Measurements from ENCODE around the gene CFAP52. TPM values are rescaled to one million over a fixed set of nuclear protein-coding genes. Genes with fewer than 3 reads are reported as not detected.
A peak's percentile ranks its signal among the peaks of the same experiment; 100 is the strongest.

Gene CFAP52
- total and polyA plus RNA-seq, 7 donors, result 0.12 to 0.21 TPM; not detected in 5

DNA sequence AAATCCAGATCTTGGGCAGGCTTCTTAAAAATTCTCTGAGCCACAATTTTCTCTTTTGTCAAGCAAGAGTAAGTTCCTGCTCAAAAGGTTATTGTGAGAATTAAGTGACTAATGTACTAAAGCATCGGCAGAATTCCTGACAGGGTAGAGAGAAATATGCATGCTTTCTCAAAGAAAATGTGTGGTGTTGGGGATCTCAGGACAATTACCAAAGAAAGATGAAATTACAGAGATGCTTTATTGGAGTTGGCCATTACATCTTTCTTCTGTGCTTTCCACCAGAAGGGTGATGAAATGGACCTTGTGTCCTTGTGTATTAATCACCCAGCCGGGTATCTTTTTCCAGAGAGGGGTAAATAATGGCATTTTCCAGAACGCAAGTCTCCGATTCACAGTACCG, 67.2 kb downstream of the CFAP52 start:
- Histone ChIP-seq H3K27me3 (ENCODE audit: insufficient read depth in 3 of 3, low read length in 2 of 3) (peaks cover 7 to 59% (median 19%) of the 10 kb centered on the region in 3 donors), H3K4me3 (no peak overlapping the region), H3K9me3 (no peaks in the 10 kb centered on the region), H3K4me1 (peaks cover 3% of the 10 kb centered on the region), H3K27ac (no peak overlapping the region), H3K36me3 (ENCODE audit: insufficient read depth in 1 of 2, low read depth in 1 of 2) (no peaks in the 10 kb centered on the region)
- DNase-seq, result no peak
- WGBS, 3 donors, result 71 to 83% (median 81%) methylated on average over 5 of the region's 5 CpGs
- intact Hi-C loops (cut with DNase I), result no loop called here
- no peak for ATAC-seq
- TF ChIP-seq, protein P1, sequence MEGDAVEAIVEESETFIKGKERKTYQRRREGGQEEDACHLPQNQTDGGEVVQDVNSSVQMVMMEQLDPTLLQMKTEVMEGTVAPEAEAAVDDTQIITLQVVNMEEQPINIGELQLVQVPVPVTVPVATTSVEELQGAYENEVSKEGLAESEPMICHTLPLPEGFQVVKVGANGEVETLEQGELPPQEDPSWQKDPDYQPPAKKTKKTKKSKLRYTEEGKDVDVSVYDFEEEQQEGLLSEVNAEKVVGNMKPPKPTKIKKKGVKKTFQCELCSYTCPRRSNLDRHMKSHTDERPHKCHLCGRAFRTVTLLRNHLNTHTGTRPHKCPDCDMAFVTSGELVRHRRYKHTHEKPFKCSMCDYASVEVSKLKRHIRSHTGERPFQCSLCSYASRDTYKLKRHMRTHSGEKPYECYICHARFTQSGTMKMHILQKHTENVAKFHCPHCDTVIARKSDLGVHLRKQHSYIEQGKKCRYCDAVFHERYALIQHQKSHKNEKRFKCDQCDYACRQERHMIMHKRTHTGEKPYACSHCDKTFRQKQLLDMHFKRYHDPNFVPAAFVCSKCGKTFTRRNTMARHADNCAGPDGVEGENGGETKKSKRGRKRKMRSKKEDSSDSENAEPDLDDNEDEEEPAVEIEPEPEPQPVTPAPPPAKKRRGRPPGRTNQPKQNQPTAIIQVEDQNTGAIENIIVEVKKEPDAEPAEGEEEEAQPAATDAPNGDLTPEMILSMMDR (IDR thresholded peaks at IDR 0.05), result no peak

DNA sequence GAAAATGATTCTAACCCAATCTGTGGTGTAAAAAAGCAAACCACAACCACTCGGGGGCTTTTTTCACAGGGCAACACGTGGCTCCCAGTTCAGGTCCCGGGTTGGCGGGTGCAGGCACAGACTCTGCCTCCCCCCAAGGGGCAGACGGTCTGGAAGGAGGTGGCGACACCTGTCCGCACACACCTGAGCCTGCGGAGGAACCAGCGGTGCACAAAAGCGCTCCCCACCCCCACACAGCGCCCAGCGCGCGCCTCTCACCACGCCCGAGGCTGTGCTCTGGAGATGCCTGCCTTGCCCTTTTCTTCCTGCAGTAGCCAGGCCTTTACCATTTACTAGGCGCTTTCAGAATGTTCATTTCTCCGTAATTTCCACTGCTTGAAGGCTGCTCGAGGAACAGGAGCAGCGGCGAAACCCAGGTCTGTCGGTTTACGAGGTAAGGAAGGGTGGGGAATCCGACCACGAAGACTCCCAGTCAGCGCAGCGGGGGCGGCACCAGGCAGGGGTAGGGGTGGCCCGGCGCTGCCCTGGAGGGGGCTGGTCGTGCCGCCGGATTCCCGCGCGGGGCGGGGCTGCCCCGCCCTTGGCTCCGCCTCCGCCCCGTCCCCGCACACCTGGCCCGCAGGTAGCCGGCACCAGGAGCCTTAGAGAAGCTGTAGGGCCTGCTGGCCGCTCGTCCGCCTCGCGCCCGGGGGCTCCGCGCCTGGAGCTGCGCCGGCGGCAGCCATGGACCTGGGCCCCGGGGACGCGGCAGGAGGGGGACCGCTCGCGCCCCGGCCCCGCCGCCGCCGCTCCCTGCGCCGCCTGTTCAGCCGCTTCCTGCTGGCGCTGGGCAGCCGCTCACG, 68.7 kb downstream of the CFAP52 start, which contains the start of gene USP43:
TSS of gene USP43 (plus strand) at position 608 of the 842 bp plus-strand sequence. CDS start at position 724, 116 bp downstream.
- ATAC-seq, result no peak
- intact Hi-C loops (cut with DNase I), result no loop called here
- peaks cover 7 to 71% (median 17%) of the 10 kb centered on the region in 3 donors for H3K27me3 ChIP-seq (ENCODE audit: insufficient read depth in 3 of 3, low read length in 2 of 3)

DNA sequence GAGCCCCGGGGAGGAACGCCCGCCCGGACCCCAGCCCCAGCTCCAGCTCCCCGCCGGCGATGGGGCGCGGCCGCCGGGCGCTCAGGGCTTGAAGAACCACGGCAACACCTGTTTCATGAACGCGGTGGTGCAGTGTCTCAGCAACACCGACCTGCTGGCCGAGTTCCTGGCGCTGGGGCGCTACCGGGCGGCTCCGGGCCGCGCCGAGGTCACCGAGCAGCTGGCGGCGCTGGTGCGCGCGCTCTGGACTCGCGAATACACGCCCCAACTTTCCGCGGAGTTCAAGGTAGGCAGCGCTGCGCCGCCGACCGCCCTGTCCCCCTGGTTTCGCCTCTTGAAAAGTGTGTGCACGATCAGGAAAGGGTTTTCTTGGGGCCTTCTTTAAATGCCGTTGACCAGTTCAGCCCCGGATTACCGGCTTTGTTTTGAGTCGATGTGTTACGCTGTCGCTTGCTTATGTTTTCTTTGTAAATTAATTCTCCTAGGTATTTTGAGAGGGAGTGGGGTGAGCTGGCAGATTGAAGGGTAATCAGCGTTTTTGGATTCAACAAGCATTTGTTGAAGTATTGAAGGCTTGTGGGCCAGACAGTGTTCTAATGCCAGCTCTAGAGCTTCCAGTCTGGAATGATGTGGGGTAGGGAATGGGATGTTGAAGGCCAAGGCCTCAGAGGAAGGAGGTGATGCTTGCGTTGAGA, 69.6 kb downstream of the CFAP52 start:
- TF ChIP-seq, protein P1 (IDR thresholded peaks at IDR 0.05), result no peak
- peak in 1 of 2 donors; percentile 25 for DNase-seq
- ATAC-seq, result no peak
- H3K9me3 ChIP-seq, result no peaks in the 10 kb centered on the region
- H3K4me3 ChIP-seq, result peak overlapping the region; percentile 61
- 3 to 5% (median 4%) methylated on average over 29 to 51 of the region's 51 CpGs for WGBS, 3 donors
- H3K36me3 ChIP-seq (ENCODE audit: insufficient read depth in 1 of 2, low read depth in 1 of 2), result no peaks in the 10 kb centered on the region
- no peak overlapping the region for H3K27ac ChIP-seq
- intact Hi-C loops (cut with DNase I), result no loop called here
- H3K4me1 ChIP-seq, result peaks cover 3% of the 10 kb centered on the region
- H3K27me3 ChIP-seq (ENCODE audit: insufficient read depth in 3 of 3, low read length in 2 of 3), result peaks cover 7 to 72% (median 17%) of the 10 kb centered on the region in 3 donors

More for the DNA sequence above, 68.7 kb downstream of the CFAP52 start, which contains the start of gene USP43:
- Histone ChIP-seq H3K36me3 (ENCODE audit: insufficient read depth in 1 of 2, low read depth in 1 of 2) (no peaks in the 10 kb centered on the region), H3K9me3 (no peaks in the 10 kb centered on the region), H3K4me3 (peak within 1 kb of the TSS; percentile 61), H3K4me1 (peaks cover 3% of the 10 kb centered on the region), H3K27ac (no peak within 1 kb of the TSS)
- WGBS, 3 donors, result 0 to 1% (median 1%) methylated on average over 40 to 72 of the region's 72 CpGs
- peak in 1 of 2 donors; percentile 15 for DNase-seq
- TF ChIP-seq, protein P1 (IDR thresholded peaks at IDR 0.05), result no peak

DNA sequence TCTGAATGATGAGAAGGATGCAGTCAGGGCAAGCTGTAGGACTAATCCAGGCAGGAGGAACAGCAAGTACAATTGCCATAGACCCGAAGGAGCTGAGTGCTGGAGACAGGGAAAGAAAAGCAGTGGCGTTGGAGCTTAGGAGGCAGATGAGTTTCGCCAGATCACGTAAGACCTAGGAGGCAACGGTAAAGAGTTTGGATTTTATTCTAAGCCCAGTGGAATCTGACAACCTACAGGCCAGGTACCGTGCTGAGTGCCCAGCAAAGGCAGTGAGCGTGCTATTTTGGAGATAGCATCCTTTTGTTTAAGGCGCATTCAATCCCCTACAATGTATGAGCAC, 70.1 kb downstream of the CFAP52 start:
- H3K27ac ChIP-seq, result no peak overlapping the region
- DNase-seq (no peak), ATAC-seq (no peak)
- WGBS, 3 donors, result 53 to 66% (median 61%) methylated on average over 8 of the region's 8 CpGs
- intact Hi-C loops (cut with DNase I), result no loop called here
- TF ChIP-seq, protein P1 (IDR thresholded peaks at IDR 0.05), result no peak
- H3K27me3 ChIP-seq (ENCODE audit: insufficient read depth in 3 of 3, low read length in 2 of 3), result peaks cover 7 to 75% (median 17%) of the 10 kb centered on the region in 3 donors
- H3K9me3 ChIP-seq, result no peaks in the 10 kb centered on the region
- no peak overlapping the region for H3K4me3 ChIP-seq
- H3K4me1 ChIP-seq, result peaks cover 3% of the 10 kb centered on the region
- no peaks in the 10 kb centered on the region for H3K36me3 ChIP-seq (ENCODE audit: insufficient read depth in 1 of 2, low read depth in 1 of 2)

Data from psoas muscle (tissue), 8 donors.